Measurements from ENCODE around the gene MTX2.
"Not testable (repeated sequence)": the region's sequence is repeated elsewhere in the genome, so short reads cannot be mapped to it uniquely, and the experiment has no call there.

Gene MTX2

DNA sequence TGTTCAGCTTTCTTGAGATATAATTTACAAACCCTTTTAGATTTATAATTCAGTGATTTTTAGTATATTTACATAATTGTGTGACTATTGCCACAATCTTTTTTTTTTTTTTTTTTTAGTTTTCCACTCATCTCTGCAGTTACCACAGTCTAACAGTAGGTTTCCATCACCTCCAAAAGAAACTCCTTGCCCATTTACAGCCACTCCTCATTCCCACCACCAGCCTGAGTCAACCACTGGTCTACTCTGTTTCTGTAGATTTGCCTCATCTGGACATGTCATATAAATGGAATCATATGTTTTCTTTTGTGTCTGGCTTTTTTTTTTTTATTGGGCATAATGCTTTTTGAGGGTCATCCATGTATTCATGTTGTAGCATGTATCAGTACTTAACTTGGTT is 16.1 kb downstream of the MTX2 start:
- DNase-seq (ENCODE audit: low read depth, low spot score): no peak

DNA sequence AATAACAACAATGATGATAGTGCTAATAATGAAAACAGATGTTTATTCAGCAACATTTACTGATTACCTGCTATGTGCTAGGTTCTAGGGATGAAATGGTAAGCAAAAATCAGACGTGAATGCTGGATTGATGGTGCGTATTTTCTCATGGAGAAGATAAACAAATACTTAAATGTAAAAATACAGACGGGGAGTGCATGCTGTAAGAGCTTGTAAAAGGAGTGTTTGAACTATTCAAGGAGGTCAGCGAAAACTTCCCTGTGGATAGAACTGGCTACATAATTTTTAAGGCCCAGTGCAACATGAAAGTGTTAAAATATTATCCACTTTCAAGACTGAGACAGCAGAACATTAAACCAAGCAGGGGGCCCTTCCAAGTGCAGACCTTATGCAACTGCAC is 22.1 kb downstream of the MTX2 start:
- no peak for DNase-seq (ENCODE audit: low read depth, low spot score)

DNA sequence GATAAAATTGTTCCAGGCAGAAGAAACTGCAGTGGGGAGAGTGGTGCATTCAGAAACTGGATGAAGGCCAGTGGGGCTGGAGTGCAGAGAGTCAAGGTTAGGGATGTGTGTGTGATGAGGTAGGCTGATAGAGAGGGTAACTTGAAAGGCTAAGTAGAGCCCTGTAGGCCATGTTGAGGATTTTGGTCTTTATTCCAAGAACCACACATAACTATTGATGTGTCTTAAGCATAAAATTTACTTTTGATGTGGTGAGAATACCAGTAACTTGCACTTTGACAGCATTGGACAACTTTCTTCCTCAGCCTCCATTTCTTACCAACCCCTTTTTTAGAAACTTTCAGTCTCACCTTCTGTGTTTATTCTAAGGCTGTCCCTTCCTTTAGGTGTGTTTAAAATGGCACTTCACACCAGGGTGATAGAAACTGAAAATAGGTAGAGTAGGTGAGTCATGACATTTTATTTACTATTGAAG is 22.6 kb downstream of the MTX2 start:
- no peak for DNase-seq (ENCODE audit: low read depth, low spot score)

DNA sequence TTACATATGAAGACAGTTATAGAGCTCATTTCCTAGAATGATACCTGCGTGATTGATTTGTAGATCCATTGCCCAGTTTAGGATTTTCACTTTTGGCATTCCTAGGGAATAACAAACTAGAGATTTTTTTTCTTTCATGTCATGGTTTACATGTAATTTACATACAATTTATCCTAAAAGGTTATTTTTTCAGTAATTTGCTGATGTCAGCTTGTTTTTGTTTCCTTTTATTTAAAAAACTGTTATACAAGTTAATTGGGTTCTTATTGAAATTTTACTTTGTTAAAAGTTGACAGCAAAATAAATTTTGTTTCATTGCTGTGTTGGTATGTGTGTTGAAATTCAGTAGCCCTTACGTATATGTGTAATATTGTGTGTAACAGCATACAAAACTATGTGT is 23.4 kb downstream of the MTX2 start:
- no peak for DNase-seq (ENCODE audit: low read depth, low spot score)

DNA sequence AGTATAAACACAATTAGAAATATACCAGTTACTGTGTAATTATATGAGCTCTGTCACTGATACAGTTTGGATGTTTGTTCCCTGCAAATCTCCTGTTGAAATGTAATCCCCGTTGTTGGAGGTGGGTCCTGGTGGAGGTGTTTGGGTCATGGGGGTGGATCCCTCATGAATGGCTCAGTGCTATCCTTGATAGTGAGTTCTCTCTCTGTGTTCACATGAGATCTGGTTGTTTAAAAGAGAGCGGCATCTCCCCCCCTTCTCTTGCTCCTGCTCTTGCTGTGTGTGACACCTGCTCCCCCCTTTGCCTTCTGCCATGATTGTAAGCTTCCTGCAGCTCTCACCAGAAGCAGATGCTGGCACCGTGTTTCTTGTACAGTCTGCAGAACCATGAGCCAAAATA is 24.1 kb downstream of the MTX2 start:
- DNase-seq (ENCODE audit: low read depth, low spot score): no peak

DNA sequence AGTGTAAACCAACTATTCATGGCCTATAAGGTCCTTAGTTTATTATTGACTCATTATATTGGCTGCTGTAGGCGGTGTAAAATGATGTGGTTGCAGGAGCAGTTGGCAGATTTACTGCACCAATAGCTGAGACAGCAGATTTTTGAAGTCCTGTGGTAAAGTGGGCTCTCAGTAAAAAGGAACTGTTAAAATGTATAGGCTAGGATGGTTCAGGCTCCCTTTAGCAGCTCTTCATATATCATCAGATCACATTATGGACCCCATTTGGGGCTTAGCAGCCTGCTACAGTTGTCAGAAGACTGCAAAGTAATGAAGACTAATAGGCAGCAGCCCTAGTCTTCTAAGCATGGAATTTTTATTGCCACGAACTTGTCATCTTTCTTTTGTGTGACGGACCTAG is 27.8 kb downstream of the MTX2 start:
- no peak for DNase-seq (ENCODE audit: low read depth, low spot score)

DNA sequence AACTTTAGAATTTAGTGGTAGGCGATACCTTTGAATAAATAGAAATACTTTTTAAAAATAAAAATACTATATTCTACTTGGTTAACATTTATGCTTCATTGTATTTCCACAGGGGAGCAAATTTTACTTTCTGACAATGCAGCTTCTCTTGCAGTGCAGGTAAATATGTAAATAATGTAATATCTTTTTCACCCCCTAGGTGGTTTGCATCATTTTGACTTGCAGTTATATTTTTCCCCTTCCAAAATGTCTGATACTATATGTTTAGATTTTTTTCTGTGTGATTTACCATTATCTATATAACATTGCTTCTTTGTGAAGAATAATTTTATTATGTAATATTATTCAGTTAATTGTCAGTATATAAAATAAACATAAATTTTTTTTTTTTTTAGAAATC is 28.5 kb downstream of the MTX2 start:
- DNase-seq (ENCODE audit: low read depth, low spot score): no peak

DNA sequence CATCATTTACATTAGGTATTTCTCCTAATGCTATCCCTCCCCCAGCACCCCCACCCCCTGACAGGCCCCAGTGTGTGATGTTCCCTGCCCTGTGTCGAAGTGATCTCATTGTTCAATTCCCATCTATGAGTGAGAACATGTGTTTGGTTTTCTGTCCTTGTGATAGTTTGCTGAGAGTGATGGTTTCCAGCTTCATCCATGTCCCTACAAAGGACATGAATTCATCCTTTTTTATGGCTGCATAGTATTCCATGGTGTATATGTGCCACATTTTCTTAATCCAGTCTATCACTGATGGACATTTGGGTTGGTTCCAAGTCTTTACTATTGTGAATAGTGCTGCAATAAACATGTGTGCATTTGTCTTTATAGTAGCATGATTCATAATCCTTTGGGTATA is 36.8 kb downstream of the MTX2 start:
- DNase-seq (ENCODE audit: low read depth, low spot score): not testable (repeated sequence)

DNA sequence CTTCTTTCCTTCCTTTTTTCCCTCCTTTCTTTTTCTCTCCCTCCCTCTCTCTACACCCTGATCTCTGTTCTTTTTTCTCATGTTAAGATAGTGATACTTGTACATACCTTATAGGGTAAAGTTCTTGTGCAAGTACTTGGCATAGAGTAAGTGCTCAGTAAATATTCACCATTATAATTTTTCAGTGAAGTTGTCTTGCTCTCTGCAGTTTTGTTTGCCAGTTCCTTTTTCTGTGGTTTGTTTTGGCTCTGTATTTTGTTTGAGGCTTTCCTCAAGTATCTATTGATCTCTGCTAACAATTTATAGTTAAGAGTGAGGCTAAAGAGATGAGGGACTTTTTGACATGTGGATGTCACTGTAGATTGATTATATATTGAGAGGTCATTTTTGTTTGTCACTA is 48.0 kb downstream of the MTX2 start:
- no peak for DNase-seq (ENCODE audit: low read depth, low spot score)

DNA sequence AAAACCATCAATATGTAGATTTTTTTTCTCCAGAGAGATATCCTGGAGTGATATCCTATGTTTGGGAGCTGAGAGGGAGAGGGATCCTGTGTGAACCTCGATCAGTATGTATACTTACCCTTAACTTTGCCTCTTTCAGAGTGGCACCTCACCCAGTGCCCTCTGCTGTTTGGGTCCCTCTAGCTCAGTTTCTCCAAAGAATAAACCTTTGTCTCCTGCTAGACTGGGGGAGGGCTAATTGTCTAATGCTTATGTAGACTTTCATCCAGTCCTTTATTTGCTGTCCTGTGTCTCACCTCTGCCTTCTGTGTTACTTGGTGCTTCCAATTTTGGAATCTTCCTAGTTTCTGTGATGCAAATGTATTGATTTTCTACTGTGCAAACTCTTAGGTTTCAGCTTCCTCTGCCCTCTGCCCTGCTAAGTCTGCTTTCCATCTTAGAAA is 48.4 kb downstream of the MTX2 start:
- DNase-seq (ENCODE audit: low read depth, low spot score): no peak

DNA sequence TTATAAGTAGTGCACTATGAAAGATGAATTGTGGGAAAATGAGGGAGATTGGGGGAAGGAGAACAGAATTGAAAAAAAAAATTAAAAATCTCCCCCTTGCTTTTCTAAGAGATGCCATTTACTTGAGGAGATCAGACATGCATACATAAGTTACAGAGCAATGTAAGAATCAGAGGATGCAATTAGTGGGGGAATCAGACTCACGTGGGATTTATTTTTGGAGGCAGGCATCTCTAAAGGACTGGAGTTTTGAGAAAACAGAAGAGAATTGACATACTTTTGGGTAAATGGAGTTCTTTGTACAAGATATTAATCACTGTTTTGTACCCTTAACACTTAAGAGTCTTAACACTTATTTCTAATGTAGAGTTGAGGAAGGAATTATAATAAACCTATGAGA is 52.7 kb downstream of the MTX2 start:
- no peak for DNase-seq (ENCODE audit: low read depth, low spot score)

DNA sequence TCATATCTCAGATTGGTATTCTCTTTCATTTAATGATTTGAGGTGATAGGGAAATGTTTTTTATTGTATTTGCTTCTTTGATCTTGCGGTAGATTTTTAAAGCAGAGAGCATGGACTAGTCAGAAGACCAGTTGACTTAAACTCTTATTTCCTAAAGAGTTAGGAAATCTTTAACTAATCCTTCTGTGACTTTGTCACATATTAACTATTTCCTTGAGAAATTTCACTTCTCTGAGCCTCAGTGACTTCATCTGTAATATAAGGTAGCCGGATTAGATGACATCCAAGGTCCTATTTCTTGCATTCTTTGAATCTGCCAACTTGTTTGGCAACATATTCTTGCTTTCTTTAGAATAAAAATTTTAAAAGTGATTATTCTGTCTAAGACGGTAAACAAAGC is 55.6 kb downstream of the MTX2 start:
- no peak for DNase-seq (ENCODE audit: low read depth, low spot score)

DNA sequence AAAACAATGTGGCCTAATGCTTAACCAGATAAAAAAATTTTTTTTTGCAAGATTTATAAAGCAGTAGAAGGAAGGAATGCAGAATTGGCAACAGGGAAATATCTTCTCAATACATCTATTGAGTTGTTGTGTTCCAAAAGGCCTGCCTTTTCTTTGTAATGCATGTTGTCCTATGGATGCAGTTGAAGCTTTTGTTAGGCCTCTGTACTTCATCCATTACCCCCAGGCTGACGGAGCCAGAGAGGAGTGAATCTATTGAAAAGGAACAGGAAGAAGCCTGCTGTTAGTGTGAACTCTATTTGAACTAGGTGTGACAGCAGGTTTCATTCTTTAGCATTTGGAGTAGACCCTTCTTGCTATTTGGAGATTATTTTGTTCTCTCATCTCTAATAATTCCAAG is 56.5 kb downstream of the MTX2 start:
- DNase-seq (ENCODE audit: low read depth, low spot score): no peak

DNA sequence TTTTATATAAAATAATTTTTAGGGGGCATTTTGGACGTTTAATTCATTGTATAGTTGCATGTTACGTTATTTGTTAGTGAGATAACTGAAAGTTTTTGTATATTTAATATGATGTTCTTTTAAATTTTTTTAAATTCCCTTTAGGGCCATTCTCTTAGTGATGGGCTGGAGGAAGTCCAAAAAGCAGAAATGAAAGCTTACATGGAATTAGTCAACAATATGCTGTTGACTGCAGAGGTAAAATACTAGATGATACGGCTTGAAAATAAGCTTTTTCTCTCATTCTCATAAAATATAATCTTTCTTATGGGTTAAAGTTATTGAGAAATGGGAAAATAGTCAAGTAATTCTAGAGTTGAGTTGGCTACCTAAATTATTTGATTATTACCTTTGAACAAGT is 58.9 kb downstream of the MTX2 start:
- DNase-seq (ENCODE audit: low read depth, low spot score): no peak

DNA sequence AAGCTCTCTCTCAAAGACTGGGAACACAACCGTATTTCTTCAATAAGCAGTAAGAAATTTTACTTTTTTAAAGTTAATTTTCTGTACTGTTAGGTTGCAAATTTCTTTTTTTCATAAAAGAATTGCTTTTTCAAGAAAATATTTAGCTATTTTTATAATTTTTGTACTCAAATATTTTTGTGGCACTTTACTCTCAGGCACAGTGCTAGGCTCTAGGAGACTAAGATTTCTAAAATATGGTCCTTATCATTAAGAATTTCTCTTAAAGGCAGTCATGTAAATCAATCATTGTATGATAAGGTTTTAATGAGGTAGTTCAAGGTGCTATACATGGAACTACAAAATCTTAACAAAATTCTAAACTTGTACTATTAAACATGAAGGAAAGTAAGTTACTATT is 61.4 kb downstream of the MTX2 start:
- DNase-seq (ENCODE audit: low read depth, low spot score): no peak

DNA sequence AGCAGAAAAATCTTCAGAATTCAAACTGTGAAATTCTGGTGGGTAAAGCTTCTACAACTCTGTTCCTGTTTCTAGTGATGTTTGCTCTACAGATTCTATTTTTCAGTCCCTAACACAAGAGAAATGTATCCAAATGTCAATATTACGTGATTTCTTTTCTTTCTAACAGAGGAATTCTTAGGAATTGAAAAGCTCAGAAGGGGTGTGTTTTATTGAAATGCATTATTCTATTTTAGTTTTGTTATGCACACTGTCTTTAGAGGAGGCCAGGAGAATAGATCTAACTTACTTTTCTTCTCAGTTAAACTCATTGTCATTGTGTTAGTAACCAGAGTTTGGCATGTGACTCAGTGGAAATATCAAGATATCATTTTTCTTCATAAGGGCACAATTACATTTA is 62.4 kb downstream of the MTX2 start:
- no peak for DNase-seq (ENCODE audit: low read depth, low spot score)

DNA sequence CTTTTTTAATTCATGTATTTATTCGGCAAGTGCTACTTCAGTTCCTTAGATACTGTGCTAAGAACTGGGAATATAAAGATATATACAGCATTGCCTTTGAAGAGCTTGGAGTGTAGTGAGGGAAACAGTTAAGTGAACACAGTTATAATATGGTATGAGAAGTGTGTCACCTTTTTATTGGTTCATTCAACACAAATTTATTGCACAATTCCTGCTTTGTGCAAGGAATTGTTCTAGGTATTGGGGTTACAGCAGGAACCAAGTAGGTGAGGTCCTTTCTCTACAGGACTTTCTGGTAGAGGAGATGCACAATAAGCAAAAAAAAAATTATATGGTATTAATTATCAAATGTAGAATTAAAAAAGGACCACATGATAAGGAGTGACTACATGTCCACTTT is 65.5 kb downstream of the MTX2 start:
- no peak for DNase-seq (ENCODE audit: low read depth, low spot score)

DNA sequence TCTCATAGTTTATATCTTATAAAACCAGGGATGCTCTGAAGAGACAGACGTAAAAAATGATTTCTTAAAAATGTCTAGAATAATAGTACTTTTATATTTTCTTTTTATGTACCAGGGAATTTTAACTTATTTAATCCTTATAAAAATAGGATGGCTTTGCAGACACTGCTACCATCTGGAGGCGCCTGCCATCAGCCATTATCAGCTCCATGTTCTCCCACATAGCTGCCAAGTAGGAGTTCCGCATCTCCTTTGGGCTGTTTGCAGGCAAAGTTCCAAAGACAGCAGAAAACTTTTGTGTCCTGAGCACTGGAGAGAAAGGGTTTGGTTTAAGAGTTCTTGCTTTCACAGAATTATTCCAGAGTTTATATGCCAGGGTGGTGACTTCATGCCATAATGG is 69.2 kb downstream of the MTX2 start:
- DNase-seq (ENCODE audit: low read depth, low spot score): no peak

DNA sequence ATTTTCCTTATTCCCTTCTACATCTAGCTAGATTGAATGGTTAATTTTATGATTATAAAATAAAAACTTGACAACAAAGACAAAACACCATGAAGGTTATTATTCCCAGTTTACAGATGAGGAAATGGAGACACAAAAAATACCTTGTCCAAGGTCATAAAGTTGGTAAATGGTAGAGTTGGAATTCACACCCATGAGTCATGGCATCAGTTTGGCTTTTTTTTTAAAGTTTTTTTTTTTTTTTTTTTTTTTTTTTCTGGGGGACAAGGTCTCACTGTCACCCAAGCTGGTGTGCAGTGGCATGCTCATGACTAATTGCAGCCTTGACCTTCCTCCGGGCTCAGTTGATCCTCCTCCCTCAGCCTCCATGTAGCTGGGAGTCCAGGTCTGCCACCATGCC is 70.0 kb downstream of the MTX2 start:
- DNase-seq (ENCODE audit: low read depth, low spot score): no peak

DNA sequence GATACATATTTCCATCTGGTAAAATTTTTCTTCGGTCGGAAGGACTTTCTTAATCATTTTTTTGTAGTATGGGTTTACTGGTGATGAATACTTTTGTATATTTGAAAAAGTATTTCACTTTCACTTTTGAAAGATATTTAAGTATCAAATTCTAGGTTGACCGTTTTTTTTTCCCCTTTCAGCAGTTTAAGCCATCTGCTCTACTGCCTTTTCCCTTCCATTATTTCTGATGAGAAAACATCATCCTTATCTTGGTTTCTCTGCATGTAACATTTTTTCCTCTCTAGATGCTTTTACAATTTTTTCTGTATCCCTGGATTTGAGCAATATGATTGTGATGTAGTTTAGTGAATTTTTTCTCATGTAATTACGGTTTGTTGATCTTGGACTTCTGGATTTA is 87.0 kb downstream of the MTX2 start:
- DNase-seq (ENCODE audit: low read depth, low spot score): no peak

DNA sequence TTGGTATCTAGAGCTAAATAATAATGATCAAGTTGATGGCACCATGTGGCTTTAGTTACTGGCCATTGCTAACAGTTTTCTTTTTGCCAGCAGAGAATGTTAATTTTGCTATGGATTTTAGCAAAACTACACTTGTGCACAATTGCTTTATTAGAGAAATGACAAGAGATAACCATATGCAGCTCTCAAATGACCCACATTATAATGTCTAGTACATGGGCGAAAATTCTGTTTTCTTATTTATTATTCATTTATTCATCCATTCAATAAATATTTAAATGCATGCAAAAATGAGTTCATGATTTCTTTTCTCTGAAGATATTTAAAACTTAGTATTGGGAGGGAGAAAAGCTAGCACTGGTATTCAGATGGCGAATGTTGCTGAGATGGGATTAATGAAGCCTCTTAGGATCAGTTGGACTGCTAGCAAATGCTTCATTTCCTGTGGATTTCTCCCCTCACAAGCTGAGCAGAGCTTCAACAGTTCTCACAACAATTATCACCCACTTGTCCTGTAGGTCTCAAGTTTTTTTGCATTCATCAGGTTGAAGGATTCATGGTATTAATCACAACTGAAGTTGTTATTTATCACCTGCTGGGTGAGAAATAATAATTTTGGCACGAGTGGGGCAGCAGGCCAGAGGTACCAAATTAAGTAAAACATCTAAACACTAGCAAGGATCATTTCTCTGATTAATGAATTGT is 95.2 kb downstream of the MTX2 start:
- no peak for DNase-seq (ENCODE audit: low read depth, low spot score)

DNA sequence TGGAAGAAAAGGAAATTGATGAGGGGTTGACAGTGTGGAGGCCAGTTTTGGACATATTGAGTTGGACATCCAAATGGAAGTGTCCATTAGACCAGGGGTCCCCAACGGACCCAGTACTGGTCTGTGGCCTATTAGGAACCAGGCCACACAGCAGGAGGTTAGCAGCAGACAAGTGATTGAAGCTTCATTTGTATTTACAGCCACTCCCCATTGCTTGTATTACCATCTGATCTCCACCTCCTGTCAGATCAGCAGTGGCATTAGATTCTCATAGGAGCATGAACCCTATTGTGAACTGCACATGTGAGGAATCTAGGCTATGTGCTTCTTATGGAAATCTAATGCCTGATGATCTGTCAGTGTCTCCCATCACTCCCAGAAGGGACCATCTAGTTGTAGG is 99.1 kb downstream of the MTX2 start:
- DNase-seq (ENCODE audit: low read depth, low spot score): no peak

DNA sequence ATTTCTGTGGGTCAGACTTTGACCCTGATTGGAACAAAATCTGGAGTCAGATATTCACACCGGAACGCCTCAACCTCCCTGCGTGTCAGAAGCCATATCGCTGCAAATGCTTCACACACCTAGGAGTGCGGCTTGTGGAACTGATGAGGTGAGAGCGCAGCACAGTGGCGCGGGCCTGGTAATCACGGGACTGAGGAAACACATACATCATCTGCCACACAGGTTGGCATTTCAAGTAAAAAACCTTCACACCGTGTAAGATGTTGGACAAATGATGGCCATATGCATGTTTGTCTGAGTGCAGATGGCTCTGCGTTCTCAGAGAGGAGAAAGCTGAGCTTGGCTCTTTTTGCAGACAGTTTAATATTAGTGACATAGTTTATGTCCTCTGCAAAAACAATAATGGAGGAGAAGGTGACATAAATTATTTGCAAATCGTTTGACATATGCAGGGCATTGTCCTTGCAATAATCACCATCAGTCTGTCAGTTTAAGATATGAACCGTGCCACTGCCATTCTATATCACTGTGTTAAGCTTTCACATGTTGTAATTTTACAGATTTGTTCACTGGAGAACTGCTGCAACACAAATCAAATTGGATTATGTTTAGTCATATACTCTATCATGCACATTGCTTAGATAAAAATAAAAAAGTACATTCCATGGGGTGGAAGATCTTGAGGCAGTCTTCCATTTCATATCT is 101.4 kb downstream of the MTX2 start:
- DNase-seq (ENCODE audit: low read depth, low spot score): no peak

DNA sequence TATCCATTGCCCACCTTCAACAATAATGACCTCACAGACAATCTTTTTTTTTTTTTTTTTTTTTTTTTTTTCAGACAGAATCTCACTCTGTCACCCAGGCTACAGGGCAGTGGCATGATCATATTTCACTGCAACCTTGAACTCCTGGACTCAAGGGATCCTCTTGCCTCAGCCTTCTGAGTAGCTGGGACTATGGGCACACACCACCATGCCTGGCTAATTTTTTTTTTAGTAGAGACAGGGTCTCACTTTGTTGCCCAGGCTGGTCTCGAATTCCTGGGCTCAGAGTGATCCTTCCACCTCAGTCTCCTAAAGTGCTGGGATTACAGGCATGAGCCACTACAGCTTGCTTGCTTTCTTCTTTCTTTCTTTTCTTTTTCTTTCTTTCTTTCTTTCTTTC is 103.9 kb downstream of the MTX2 start:
- not testable (repeated sequence) for DNase-seq (ENCODE audit: low read depth, low spot score)
